K562 (cell line): ENCODE data around the gene MKNK1. TPM values are rescaled to one million over a fixed set of nuclear protein-coding genes. Genes with fewer than 3 reads are reported as not detected.
A peak's percentile ranks its signal among the peaks of the same experiment; 100 is the strongest.

ENCODE experiments used
- BACH1 ChIP-seq: fragments of 200-800 bp; sonication (Bioruptor generic); IDR thresholded peaks from 2 replicates; pipeline ENCODE4 v1.6.1; 2016; ENCODE audit warnings: missing genetic modification characterization, missing compliant biosample characterization
- CEBPG ChIP-seq, 3 experiments: fragments of 200-800 bp in 1 of 3; sonication (Bioruptor generic) in 1 of 3; sonication (generic) in 1 of 3; formaldehyde crosslinking in 1 of 3; IDR thresholded peaks in 2 of 3; conservative IDR thresholded peaks in 1 of 3; 2 replicates each; pipeline versions ENCODE4 v1.6.1 to v1.8.0; 2016 to 2022; ENCODE audit warnings: missing compliant biosample characterization in 2 of 3, missing genetic modification characterization in 2 of 3, mild to moderate bottlenecking in 1 of 3, missing genetic modification reagents in 1 of 3
- COPS2 ChIP-seq: fragments of 450-650 bp; conservative IDR thresholded peaks from 2 replicates; pipeline ENCODE4 v1.6.1; 2016; ENCODE audit warnings: mild to moderate bottlenecking, moderate library complexity
- CTBP1 ChIP-seq: fragments of 450-650 bp; IDR thresholded peaks from 2 replicates; pipeline ENCODE4 v1.6.1; 2016; ENCODE audit warnings: borderline replicate concordance
- ELF2 ChIP-seq: fragments of 250-450 bp; sonication (Bioruptor Pico); IDR thresholded peaks from 2 replicates; pipeline ENCODE4 v1.5.0; 2021; ENCODE audit warnings: mild to moderate bottlenecking
- MECOM ChIP-seq: fragments of 250-450 bp; sonication (Bioruptor Pico); IDR thresholded peaks from 2 replicates; pipeline ENCODE4 v1.8.0; 2022; ENCODE audit warnings: inconsistent platforms
- NFATC3 ChIP-seq: fragments of 450-650 bp; IDR thresholded peaks from 2 replicates; pipeline ENCODE4 v1.6.1; 2017; ENCODE audit warnings: mild to moderate bottlenecking
- NR2F6 ChIP-seq: fragments of 450-650 bp; formaldehyde crosslinking; IDR thresholded peaks from 2 replicates; pipeline ENCODE4 v1.4.0; 2020; ENCODE audit warnings: mild to moderate bottlenecking
- PHB ChIP-seq: fragments of 250-450 bp; sonication (Bioruptor Pico); IDR thresholded peaks from 2 replicates; pipeline ENCODE4 v1.5.0; 2021
- RAD21 ChIP-seq, 2 experiments: fragments of 250-450 bp in 1 of 2; fragments of 450-650 bp in 1 of 2; sonication (Bioruptor Pico) in 1 of 2; formaldehyde crosslinking in 1 of 2; IDR thresholded peaks in 1 of 2; conservative IDR thresholded peaks in 1 of 2; 2 replicates each; pipeline versions ENCODE4 v1.4.0 to v1.8.0; 2020 to 2022; ENCODE audit warnings: mild to moderate bottlenecking in 2 of 2, moderate library complexity in 1 of 2
- RBBP5 ChIP-seq: fragments of 200-600 bp; sonication (generic); IDR thresholded peaks from 2 replicates; pipeline ENCODE4 v1.6.1; 2012; ENCODE audit warnings: borderline replicate concordance, mild to moderate bottlenecking, low read length, control low read depth, inconsistent platforms; ENCODE audit not compliant: insufficient read depth, poor library complexity, severe bottlenecking
- RBM22 ChIP-seq: fragments of 200-400 bp; formaldehyde crosslinking; IDR thresholded peaks from 2 replicates; pipeline ENCODE4 v1.6.1; 2018; ENCODE audit warnings: low read length, low read depth; ENCODE audit not compliant: poor library complexity, severe bottlenecking
- SMARCE1 ChIP-seq: fragments of 450-650 bp; IDR thresholded peaks from 2 replicates; pipeline ENCODE4 v1.7.1; 2016; ENCODE audit warnings: mild to moderate bottlenecking
- TCFL5 ChIP-seq: fragments of 250-450 bp; sonication (Bioruptor Pico); conservative IDR thresholded peaks from 2 replicates; pipeline ENCODE4 v1.6.1; 2021; ENCODE audit warnings: mild to moderate bottlenecking, moderate library complexity, matching md5 sums
- ZEB2 ChIP-seq: fragments of 450-650 bp; IDR thresholded peaks from 2 replicates; pipeline ENCODE4 v1.6.1; 2016
- ZNF133 ChIP-seq: fragments of 250-450 bp; sonication (Bioruptor Pico); IDR thresholded peaks from 2 replicates; pipeline ENCODE4 v1.4.0; 2020; ENCODE audit warnings: mild to moderate bottlenecking
- ZNF146 ChIP-seq: IDR thresholded peaks from one replicate; pipeline ENCODE4 v1.6.1; 2018; ENCODE audit warnings: missing compliant biosample characterization; ENCODE audit not compliant: unreplicated experiment
- ZNF444 ChIP-seq: fragments of 250-450 bp; sonication (Bioruptor Pico); IDR thresholded peaks from 2 replicates; pipeline ENCODE4 v1.4.0; 2020; ENCODE audit warnings: mild to moderate bottlenecking, moderate library complexity
- ZNF57 ChIP-seq: fragments of 450-650 bp; formaldehyde crosslinking; IDR thresholded peaks from 2 replicates; pipeline ENCODE4 v1.4.0; 2020; ENCODE audit warnings: mild to moderate bottlenecking, moderate library complexity
- polyA plus RNA-seq, 8 experiments: library from polyadenylated mRNA; depleted of rRNA in 4 of 8; stranded (reverse) in 5 of 8; unstranded in 3 of 8; fragments of >200 nt; fragmentation: Nextera tagmentation in 2 of 8; fragmentation: Illumina TruSeq in 1 of 8; extraction: Ambion mirVana in 2 of 8; extraction: Trizol in 1 of 8; gene quantifications; 2 replicates each; pipeline versions ENCODE4 v1.2.1 to v1.2.3, GENCODE V29; 2011 to 2014; ENCODE audit warnings: inconsistent platforms in 1 of 8, missing spikeins in 1 of 8
- total RNA-seq, 7 experiments: library from RNA; depleted of rRNA in 6 of 7; stranded (reverse); fragments of >200 nt in 6 of 7; fragmentation: Illumina TruSeq in 2 of 7; extraction: Trizol in 2 of 7; gene quantifications; 2 replicates each; pipeline versions ENCODE4 v1.2.1 to v1.2.3, GENCODE V29; 2011 to 2021; ENCODE audit warnings: low replicate concordance in 1 of 7
- TF ChIP-seq, protein P1 (sequence below): sonication (generic); formaldehyde crosslinking; IDR thresholded peaks from 2 replicates; pipeline ENCODE4 v1.8.1; 2023; ENCODE audit warnings: mild to moderate bottlenecking, missing genetic modification reagents
- TF ChIP-seq, protein P2 (sequence below): sonication (generic); formaldehyde crosslinking; IDR thresholded peaks from 2 replicates; pipeline ENCODE4 v1.8.0; 2022; ENCODE audit warnings: missing genetic modification reagents, mild to moderate bottlenecking, moderate library complexity, borderline replicate concordance
- TF ChIP-seq, protein P3 (sequence below): sonication (generic); formaldehyde crosslinking; IDR thresholded peaks from 2 replicates; pipeline ENCODE4 v1.8.1; 2022; ENCODE audit warnings: missing genetic modification reagents
- TF ChIP-seq, protein P4 (sequence below), 3 experiments: IDR thresholded peaks in 2 of 3; conservative IDR thresholded peaks in 1 of 3; 2 replicates each; pipeline ENCODE4 v1.5.1; 2011 to 2012; ENCODE audit warnings: low read length in 3 of 3, mild to moderate bottlenecking in 3 of 3, control low read depth in 2 of 3, improper control_type of control experiment in 1 of 3, inconsistent platforms in 1 of 3, low read depth in 1 of 3, mixed read lengths in 1 of 3, moderate library complexity in 1 of 3; ENCODE audit not compliant: insufficient read depth in 2 of 3

MKNK1 gene
- total and polyA plus RNA-seq, 9 of the 15 experiments (the other 6 are each of a cell fraction or from before 2014, with no cell fraction given): 27.7 to 51.3 (median 43.7) TPM

DNA sequence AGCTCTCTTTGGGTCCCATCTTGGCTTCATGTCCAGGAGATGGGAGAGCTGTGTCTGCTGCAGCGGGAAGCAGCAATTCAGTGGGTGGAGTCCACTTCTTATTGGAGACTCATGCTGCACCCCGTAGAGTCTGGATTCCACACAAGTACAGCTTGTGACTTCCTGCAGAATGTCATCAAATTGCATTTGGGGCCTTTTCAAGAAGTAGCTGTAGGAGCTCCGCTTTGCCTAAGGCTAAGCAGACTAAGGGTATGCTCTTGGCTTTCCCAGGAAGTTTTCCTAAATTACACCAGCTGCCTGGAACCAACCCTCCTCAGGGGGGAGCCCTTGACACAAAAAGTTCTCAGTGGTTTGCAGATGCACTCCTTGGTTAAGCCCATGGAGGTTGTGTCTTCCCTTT lies 18.3 kb upstream of the MKNK1 start (continued):
- TF ChIP-seq MECOM (no peak), COPS2 (no peak), PHB (no peak), BACH1 (no peak), ELF2 (no peak), RBM22 (no peak), TCFL5 (CRISPR knock-in tag) (no peak), SMARCE1 (no peak), ZNF444 (CRISPR knock-in tag) (no peak), ZNF146 (CRISPR knock-in tag) (no peak), ZNF133 (CRISPR knock-in tag) (no peak), CEBPG (CRISPR knock-in tag; IDR thresholded peaks at IDR 0.05) (no peak), CEBPG (tag; conservative IDR thresholded peaks at IDR 0.05 in 1 of 2, IDR thresholded peaks at IDR 0.05 in 1 of 2) (no peak), ZEB2 (no peak), RBBP5 (no peak), ZNF57 (CRISPR knock-in tag) (no peak), RAD21 (CRISPR knock-in tag; conservative IDR thresholded peaks at IDR 0.05 in 1 of 2, IDR thresholded peaks at IDR 0.05 in 1 of 2) (peak; percentile 78 to 92), CTBP1 (0 out of 2 replicates have a peak, but pooled peaks have one; percentile 33), NFATC3 (no peak), NR2F6 (CRISPR knock-in tag) (no peak)
- TF ChIP-seq, protein P1, sequence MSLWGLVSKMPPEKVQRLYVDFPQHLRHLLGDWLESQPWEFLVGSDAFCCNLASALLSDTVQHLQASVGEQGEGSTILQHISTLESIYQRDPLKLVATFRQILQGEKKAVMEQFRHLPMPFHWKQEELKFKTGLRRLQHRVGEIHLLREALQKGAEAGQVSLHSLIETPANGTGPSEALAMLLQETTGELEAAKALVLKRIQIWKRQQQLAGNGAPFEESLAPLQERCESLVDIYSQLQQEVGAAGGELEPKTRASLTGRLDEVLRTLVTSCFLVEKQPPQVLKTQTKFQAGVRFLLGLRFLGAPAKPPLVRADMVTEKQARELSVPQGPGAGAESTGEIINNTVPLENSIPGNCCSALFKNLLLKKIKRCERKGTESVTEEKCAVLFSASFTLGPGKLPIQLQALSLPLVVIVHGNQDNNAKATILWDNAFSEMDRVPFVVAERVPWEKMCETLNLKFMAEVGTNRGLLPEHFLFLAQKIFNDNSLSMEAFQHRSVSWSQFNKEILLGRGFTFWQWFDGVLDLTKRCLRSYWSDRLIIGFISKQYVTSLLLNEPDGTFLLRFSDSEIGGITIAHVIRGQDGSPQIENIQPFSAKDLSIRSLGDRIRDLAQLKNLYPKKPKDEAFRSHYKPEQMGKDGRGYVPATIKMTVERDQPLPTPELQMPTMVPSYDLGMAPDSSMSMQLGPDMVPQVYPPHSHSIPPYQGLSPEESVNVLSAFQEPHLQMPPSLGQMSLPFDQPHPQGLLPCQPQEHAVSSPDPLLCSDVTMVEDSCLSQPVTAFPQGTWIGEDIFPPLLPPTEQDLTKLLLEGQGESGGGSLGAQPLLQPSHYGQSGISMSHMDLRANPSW (CRISPR knock-in tag): peak; percentile 18; the same call in 1 of the 2 replicates
- TF ChIP-seq, protein P2, sequence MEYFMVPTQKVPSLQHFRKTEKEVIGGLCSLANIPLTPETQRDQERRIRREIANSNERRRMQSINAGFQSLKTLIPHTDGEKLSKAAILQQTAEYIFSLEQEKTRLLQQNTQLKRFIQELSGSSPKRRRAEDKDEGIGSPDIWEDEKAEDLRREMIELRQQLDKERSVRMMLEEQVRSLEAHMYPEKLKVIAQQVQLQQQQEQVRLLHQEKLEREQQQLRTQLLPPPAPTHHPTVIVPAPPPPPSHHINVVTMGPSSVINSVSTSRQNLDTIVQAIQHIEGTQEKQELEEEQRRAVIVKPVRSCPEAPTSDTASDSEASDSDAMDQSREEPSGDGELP (CRISPR knock-in tag): 0 out of 2 replicates have a peak, but pooled peaks have one; percentile 15
- TF ChIP-seq, protein P3, sequence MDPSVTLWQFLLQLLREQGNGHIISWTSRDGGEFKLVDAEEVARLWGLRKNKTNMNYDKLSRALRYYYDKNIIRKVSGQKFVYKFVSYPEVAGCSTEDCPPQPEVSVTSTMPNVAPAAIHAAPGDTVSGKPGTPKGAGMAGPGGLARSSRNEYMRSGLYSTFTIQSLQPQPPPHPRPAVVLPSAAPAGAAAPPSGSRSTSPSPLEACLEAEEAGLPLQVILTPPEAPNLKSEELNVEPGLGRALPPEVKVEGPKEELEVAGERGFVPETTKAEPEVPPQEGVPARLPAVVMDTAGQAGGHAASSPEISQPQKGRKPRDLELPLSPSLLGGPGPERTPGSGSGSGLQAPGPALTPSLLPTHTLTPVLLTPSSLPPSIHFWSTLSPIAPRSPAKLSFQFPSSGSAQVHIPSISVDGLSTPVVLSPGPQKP (CRISPR knock-in tag): no peak
- TF ChIP-seq, protein P4, sequence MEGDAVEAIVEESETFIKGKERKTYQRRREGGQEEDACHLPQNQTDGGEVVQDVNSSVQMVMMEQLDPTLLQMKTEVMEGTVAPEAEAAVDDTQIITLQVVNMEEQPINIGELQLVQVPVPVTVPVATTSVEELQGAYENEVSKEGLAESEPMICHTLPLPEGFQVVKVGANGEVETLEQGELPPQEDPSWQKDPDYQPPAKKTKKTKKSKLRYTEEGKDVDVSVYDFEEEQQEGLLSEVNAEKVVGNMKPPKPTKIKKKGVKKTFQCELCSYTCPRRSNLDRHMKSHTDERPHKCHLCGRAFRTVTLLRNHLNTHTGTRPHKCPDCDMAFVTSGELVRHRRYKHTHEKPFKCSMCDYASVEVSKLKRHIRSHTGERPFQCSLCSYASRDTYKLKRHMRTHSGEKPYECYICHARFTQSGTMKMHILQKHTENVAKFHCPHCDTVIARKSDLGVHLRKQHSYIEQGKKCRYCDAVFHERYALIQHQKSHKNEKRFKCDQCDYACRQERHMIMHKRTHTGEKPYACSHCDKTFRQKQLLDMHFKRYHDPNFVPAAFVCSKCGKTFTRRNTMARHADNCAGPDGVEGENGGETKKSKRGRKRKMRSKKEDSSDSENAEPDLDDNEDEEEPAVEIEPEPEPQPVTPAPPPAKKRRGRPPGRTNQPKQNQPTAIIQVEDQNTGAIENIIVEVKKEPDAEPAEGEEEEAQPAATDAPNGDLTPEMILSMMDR (IDR thresholded peaks at IDR 0.05 in 2 of 3, conservative IDR thresholded peaks at IDR 0.05 in 1 of 3; ENCODE audit: insufficient read depth in 2 of 3, low read depth in 1 of 3, low read length in 3 of 3): peak; percentile 82 to 92 (median 88)
